Endothelial cell of umbilical vein (primary cell): ENCODE measurements around the gene PANX2.

Source experiments
- CTCF ChIP-seq, 2 donors: IDR thresholded peaks; 1 replicate in 1 of 2; 2 replicates in 1 of 2; pipeline ENCODE4 v1.5.1; 2011; ENCODE audit warnings: low read length in 2 of 2, mild to moderate bottlenecking in 2 of 2, moderate library complexity in 2 of 2, control low read depth in 1 of 2, inconsistent platforms in 1 of 2, low read depth in 1 of 2; ENCODE audit not compliant: insufficient read depth in 1 of 2; ENCODE audit errors: extremely low read depth in 1 of 2
- EZH2 ChIP-seq: IDR thresholded peaks from 2 replicates; pipeline ENCODE4 v1.6.1; 2012; ENCODE audit warnings: borderline replicate concordance, low read depth, mild to moderate bottlenecking, moderate library complexity, low read length, inconsistent platforms; ENCODE audit not compliant: severe bottlenecking
- GATA2 ChIP-seq: IDR thresholded peaks from 2 replicates; pipeline ENCODE4 v1.7.0; 2011; ENCODE audit warnings: low read depth, mild to moderate bottlenecking, moderate library complexity, mixed read lengths, low read length; ENCODE audit not compliant: insufficient read length, insufficient read depth
- JUN ChIP-seq: IDR thresholded peaks from 2 replicates; pipeline ENCODE4 v1.6.1; 2011; ENCODE audit warnings: borderline replicate concordance, low read depth; ENCODE audit not compliant: insufficient read length, insufficient read depth
- MAX ChIP-seq: IDR thresholded peaks from 2 replicates; pipeline ENCODE4 v1.6.1; 2011; ENCODE audit not compliant: insufficient read depth, insufficient read length
- POLR2A ChIP-seq: IDR thresholded peaks from 2 replicates; pipeline ENCODE4 v1.6.1; 2012; ENCODE audit warnings: low read depth, mild to moderate bottlenecking, control low read depth, low read length

GRCh38 chr22:50173983-50174355 lies 3.4 kb downstream of the PANX2 start:
- no peak for TF ChIP-seq POLR2A
- TF ChIP-seq CTCF (IDR thresholded peaks at IDR 0.05; ENCODE audit: extremely low read depth in 1 of 2, insufficient read depth in 1 of 2, low read depth in 1 of 2, low read length in 2 of 2): no peak
- no peak for TF ChIP-seq EZH2
- TF ChIP-seq MAX: no peak
- TF ChIP-seq GATA2: no peak
- TF ChIP-seq JUN: no peak
